Stimulated activated CD8-positive, alpha-beta memory T cell treated with anti-CD3 and anti-CD28 coated beads, Interleukin-7, amount 100 ng/mL, for 48 hours (primary cell): ENCODE results near the gene GUK1.

ENCODE experiments used
- DNase-seq, 2 donors: peaks; one replicate each; pipeline ENCODE4 v3.0.0-alpha.2; 2020; ENCODE audit warnings: low read depth in 1 of 2; ENCODE audit errors: extremely low read depth in 1 of 2

GUK1 gene

DNA sequence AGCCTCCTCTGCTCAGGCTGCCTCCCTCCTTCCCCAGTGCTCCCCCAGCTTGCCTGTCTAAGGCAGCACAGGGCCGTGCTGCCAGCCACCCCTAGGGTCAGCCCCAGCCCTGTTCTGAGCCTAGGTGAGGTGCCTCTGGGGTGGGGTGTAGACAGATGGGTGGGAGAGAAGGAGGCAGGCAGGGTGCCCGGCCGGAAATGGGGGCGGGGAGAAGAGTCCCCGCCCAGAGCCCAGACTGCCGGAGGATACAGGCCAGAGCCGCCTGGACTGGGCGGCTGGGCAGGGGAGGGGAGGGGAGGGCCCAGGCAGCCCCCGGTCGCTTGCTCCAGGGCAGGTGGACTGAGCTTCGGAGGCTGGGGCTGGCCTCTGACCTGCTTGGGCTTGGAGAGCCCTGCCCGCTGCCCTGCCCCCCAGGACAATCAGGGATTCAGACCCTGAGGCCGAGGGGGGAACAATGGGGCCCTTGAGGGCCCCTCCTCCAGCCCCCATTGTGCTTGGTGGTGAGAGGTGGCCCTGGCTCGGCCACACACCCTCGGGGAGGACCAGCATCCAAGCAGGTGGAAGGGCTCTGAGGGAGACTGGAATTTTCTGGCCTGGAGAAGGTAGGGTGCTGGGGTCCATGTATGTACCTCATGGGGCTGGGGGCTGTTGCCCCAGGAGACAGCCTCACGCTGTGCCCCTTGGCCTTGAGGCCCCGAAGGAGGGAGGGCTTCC lies 9.5 kb downstream of the GUK1 start, which contains the start of gene GJC2:
Gene GJC2, plus strand, starts transcription at position 525 of the 714 bp plus-strand sequence. CDS start 7,829 bp downstream, outside the sequence.
- DNase-seq = no peak

DNA sequence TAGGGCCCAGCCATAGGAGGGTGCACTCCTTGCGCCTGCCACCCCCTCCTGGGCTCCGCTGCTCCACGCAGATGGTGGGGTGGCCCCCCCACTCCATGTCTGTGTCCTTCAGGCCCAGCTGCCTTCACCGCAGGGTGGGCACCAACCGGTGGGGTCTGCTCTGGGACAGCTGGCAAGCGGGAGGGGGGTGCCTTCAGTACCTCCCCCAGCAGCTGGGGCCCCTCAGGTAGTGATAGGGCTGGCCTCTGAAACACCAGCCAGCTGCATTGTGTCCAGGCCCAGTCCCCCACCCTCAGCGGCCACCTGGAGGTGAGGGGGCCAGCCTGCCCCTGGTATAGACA lies 10.0 kb downstream of the GUK1 start:
- DNase-seq = no peak

DNA sequence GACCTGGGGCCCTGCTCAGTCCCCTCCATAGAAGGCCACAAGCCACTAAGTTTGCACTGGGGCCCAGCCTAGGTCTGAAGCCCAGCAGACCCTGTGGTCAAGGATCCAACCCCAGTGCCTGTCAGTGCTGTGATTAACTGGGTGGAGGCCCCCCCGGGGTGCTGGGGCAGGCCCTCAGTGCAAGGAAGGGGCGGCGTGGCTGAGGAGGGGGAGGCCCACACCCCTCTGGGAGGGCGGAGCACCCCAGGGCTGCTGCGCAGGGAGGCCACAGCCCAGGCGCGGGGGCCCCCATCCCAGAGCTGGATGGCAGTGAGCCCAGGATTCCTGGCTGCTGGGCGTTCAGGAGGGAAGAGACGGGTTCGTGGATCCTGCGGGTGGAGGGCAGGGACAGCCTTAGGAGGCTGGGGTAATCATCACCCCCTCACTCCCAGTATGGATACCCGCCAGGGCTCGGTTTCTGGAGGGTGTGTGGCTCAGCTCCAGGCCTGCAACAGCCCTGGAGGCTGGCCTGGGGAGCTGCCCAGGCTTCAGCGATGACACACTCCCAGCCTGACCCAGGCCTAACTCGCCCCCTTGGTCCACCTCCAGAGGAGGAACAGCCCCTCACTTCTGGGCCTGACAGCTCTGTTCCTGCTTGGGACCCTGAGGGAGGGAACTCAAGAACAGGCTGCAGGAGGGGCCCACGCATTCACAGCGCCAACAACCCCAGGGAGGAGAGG lies 10.5 kb downstream of the GUK1 start:
- no peak for DNase-seq

DNA sequence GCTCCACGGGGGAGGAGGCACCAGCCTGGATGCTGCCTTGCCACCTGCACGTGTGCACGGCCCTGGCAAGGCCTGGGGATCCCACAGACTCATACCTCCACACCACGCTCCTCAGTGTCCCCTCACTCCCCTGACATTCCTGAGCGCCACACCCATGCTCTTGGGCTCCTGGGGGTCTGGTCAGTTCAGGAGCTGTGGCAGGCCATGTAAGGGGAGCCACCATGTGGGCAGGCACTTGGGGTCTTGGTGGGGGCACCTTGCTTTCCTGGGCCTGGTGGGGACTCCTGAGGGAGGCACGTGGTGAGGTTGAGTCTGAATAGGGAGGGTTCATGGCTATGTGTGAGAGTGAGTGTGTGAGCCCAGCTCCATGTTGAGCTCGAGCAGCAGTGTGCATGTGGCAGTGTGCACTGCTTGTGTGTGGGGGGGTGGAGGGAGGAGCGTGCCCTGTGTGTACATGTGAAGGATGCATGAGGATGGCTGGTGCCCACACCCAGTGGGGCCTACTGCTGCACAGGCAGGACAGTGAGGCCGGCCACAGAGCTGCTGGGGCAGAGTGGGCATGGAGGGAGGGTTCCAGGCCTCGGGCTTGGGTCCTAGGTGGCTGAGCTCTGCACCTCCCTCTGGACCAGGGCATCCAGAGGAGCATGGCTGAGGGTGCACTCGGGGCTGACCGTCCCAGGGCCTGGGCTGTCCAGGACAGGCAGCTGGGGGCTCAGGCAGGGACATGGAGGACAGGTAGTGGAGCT lies 11.3 kb downstream of the GUK1 start:
- no peak for DNase-seq

DNA sequence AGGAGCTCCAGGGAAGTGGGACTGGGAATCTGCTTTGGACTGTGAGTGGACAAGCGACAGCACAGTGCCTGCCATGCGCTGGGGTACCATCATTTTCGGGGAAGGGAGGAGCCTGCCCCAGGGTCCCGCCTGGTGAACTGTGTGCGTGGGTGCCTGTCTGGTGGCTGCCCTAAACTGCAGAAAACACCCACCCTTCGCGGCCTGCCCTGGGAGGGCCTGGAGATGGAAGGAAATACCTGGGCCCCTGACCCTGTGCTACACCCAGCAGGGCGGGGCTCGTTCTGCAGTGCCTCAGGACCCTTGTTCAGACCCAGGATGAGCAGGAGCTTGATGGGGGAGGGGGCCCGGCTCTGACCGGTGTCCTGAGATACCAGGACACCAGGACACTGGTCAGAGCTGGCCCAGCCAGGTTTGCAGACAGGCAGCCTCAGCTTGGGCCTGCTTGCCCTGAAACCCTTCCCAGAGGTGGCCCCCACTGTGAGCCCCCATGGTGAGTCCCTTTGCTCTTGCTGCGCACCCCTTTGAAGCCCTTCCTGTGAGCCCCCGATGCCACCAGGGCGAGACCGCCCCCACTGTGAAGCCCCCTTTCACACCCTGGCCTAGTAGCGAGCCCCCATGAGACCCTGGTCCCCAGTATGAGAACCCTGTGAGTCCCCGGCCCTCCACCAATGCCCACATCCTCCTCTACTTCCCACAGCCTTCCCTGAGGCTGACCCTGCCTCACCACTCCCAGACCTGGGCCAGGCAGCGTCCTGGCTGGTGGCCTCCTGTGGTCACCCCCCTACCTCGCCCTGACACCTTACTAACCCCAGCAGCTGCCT lies 12.2 kb downstream of the GUK1 start:
- no peak for DNase-seq

DNA sequence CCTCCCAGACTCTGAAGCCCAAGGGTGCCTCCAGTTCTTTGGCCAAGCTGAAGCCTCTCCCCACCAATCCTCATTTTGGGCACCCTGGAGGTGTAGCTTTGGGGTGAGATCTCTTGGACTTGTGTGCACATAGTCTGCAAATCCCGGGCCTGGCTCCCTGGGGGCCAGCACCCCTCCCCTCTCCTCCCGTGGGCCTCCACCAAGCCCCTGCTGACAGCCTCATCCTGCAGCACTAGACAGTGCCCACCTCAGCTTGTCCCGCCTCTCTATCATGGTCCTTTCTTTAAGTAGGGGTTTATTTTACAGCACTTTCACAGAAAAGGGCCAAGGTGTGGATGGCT lies 12.8 kb downstream of the GUK1 start:
- no peak for DNase-seq

DNA sequence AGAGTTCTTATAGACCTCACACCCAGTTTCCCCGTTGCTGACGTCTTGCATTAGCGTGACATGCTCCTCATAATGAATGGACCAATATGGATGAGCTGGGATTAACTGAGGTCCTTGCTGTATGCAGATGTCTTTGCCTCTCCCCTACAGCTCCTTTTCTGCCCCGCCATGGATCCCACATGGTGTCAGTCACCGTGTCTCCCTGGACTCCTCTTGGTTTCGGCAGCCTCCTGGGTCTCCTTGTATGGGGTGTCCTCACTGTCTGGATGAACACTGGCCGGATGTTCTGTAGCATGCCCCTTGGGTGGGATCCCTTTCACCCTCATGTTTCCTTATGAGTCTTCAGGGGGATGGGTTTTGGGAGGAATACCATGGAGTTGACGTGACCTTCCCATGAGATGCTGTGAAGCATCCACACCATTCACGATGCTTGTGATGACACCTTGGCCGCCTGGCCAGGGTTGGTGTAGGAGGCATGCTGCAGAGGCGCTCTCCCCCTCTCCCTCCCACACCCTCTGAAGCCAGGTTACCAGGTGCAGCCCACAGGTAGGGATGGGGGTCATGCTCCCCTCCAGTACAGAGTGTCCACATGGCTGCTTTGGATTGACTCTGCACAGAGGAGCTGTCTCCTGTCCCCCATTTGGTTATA lies 14.1 kb downstream of the GUK1 start:
- no peak for DNase-seq

DNA sequence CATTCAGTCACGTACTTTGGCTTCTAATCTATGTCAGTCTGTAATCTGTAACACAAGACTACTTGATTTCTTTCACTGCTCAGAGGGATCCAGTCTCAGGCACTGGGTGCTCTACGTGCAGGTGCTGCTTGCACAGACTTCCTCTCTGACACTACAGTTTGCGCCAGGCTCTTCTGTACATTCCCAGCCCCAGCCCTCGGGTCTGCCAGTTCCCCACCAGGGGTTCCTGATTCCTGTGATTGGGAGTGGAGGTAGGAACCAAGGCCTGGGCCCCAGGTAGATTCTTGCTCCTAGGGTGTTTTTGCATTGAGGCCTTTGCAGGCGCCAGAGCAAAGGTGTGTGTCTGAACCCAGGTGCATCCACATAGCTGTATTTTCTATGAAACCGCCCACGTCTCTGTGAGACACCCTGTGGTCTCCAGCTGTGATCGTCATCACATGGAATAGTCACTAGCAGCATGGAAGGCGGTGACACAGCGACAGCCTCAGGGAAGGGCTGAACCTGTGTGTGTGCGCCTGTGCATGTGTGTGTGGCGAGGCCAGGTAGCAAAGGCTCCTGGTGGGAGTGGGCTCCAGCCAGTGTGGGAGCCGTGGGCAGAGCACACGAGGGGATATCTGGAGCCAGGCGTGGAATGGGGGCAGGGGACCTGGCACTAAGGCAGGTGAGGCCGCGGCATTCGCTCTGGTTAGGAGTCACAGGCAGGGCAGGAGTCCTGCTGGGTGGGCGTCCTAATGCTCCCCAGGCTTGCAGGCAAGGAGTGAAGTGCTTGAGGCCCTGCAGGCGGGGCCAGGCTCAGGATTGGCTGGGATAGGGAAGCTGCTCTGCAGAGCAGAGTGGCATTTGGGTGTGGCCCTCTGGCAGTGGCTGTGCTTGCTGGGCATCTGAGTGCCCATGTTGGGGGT lies 14.8 kb downstream of the GUK1 start:
- DNase-seq = peak in 1 of 2 donors; percentile 45

DNA sequence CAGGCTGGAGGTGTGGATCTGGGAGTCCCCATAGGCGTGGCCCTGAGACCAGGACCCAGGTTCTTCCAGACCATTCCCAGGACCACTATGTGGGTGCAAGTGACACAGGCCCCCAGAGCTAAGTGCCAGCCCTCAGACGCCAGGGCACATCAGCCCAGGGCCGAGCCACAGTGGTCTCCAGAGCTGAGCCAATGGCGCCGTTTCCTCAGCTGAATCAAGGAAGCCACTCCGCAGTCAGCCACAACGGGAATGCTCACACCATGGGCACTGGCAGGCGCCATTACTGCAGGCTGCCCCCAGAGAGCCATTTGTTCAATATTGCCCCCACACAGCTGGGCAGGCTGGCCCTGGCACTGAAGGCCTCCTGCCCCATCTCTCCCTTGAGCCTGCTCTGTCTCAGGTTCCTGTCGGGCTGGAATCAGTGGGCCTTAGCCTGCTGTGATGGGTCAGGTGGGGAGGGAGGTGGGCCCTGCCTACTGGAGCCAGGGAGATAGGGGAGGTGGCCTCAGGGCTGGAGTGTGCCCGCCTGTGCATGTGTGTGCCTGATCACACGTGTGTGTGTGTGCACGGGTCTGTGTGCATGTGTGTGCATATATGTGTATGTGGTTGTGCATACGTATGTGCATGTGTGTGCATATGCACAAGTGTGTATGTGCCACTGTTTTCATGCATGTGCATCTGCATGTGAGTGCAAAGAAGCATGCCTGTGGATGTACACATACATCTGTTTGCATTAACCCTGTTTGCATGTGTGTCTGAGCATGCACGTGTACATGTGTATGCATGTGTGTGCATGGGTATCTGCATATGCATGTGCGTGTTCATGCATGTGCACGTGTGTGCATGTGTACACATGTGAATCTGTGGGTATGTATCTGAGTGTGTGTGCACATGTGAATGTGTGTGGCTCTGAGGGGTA lies 15.8 kb downstream of the GUK1 start:
- no peak for DNase-seq

GRCh38 chr1:228156515-228156881 lies 16.4 kb downstream of the GUK1 start:
- no peak for DNase-seq

DNA sequence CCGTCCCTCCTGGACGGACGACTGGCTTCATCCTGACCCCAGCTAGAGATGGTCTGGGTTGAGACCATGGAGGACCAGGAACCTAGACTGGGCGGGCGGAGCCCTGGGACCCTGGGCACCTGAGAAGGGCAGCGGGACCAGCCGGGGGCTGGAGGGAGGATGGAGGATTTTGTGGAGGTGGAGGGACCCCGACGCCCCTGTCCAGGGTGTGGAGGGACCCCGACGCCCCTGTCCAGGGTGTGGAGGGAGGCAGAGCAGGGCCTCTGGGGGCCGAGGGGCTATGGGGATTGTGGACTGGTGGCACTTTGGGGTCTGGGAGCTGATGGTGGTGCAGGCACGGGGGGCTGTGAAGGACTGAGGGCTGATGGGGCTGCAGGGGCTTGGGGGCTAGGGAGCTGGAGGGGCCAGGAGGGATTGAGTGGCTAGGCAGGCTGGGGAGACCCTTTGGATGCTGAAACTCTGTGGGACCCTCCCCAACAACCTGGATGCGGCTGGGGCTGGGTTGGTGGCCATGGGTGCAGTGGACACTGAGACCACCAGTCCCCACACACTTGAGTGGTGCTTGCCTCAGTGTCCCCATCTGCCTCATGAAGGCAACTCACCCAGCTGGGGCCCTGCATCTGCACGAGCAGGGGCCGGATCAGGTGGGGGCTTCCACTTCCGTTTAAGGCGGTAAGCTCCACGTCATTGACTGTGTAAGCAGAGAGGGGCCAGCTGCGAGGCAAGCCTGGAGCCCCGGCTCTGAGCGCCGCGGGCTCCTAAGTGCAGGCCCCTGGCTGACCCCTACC lies 17.1 kb downstream of the GUK1 start:
- DNase-seq = no peak

DNA sequence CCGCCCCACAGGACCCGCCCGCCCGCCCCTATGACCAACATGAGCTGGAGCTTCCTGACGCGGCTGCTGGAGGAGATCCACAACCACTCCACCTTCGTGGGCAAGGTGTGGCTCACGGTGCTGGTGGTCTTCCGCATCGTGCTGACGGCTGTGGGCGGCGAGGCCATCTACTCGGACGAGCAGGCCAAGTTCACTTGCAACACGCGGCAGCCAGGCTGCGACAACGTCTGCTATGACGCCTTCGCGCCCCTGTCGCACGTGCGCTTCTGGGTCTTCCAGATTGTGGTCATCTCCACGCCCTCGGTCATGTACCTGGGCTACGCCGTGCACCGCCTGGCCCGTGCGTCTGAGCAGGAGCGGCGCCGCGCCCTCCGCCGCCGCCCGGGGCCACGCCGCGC lies 17.6 kb downstream of the GUK1 start:
- no peak for DNase-seq

DNA sequence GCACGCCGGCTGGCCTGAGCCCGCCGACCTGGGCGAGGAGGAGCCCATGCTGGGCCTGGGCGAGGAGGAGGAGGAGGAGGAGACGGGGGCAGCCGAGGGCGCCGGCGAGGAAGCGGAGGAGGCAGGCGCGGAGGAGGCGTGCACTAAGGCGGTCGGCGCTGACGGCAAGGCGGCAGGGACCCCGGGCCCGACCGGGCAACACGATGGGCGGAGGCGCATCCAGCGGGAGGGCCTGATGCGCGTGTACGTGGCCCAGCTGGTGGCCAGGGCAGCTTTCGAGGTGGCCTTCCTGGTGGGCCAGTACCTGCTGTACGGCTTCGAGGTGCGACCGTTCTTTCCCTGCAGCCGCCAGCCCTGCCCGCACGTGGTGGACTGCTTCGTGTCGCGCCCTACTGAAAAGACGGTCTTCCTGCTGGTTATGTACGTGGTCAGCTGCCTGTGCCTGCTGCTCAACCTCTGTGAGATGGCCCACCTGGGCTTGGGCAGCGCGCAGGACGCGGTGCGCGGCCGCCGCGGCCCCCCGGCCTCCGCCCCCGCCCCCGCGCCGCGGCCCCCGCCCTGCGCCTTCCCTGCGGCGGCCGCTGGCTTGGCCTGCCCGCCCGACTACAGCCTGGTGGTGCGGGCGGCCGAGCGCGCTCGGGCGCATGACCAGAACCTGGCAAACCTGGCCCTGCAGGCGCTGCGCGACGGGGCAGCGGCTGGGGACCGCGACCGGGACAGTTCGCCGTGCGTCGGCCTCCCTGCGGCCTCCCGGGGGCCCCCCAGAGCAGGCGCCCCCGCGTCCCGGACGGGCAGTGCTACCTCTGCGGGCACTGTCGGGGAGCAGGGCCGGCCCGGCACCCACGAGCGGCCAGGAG lies 18.3 kb downstream of the GUK1 start:
- DNase-seq = no peak

DNA sequence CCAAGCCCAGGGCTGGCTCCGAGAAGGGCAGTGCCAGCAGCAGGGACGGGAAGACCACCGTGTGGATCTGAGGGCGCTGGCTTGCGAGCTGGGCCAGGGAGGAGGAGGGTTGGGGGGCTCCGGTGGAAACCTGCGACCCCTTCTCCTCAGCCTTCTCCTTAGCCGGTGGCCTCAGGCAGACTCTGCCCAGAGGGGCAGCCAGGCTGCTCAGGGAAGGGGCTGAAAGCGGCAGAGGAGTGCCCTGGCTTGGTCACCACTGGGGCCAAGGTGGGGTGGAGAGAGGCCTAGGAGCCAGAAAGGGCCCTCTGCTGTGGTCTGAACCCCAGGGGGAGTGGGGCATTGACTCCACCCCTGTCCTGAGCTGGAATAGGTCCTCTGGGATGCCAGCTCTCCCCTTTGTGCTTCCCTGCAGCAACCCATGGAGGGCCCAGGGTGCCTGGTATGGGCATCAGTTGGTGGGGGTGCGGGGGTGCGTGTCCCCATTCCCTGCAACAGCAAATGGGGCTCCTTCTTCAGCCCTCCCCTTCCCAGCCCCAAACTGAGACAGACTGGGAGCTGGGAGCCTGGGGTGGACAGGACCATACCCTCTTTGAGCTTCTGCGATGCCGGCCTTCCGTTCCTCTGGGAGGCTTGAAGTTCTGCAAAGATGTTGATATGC lies 19.1 kb downstream of the GUK1 start:
- no peak for DNase-seq

- no peak for DNase-seq
Observed at GRCh38 chr1:228160201-228160761, 20.2 kb downstream of the GUK1 start.

DNA sequence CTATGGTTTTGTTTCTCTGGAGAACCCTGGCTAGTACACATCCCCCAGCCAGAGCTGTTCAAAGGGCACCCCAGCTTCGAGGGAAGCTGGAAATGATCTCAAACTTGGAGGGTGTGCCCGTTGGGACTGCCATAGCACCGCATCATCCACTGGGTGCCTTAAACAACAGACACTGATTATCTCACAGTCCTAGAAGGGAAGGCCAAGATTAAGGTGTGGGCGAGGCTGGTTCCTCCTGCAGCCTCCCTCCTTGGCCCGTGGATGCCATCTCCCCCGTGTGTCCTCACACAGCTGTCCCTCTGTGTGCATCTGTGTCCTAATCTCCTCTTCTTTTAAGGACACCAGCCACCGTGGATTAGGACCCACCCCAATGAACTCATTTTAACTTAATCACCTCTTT lies 21.3 kb downstream of the GUK1 start:
- DNase-seq = no peak
